HG02943 (cell line): ENCODE results near the gene DNM2.

ENCODE experiments used
- ATAC-seq: cut with Tn5 transposase; IDR thresholded peaks from one replicate; pipeline ENCODE4 v1.9.1; 2021; ENCODE audit warnings: mild to moderate bottlenecking, low read depth, moderate library complexity; ENCODE audit not compliant: unreplicated experiment

DNM2 gene

DNA sequence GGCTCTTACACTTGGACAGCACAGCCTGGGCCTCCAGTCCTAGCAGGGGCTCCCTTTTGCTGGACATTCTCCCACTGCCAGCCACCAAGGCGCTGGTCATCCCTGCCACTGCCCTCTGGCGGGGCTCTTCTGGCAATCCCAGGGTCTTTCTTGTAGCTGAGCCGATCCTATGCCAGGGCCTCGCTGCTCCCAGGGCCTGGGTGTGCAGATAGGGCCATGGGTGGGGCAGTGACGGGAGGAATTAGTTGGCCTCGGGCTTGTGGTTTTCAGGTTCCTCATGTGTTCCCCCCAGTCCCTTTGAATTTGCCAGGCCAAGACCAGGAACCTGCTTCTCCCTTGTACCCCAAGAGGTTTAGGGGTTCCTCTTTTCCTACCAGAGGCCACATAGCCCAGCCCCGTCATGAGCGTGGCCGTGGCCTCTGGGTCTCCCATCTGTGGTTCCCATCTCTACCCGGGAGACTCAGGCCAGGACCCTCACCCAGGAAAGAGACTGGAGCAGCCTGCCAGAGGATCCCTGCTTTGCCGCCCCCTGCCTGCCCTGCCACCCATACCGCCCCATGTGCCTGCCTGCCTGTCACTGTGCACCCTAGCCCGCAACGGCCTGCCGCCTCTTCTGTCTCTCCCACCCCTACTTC lies 91.9 kb downstream of the DNM2 start:
- no peak for ATAC-seq

GRCh38 chr19:10811391-10812111 lies 93.7 kb downstream of the DNM2 start:
- ATAC-seq = no peak

GRCh38 chr19:10812196-10812595 lies 94.3 kb downstream of the DNM2 start:
- no peak for ATAC-seq

DNA sequence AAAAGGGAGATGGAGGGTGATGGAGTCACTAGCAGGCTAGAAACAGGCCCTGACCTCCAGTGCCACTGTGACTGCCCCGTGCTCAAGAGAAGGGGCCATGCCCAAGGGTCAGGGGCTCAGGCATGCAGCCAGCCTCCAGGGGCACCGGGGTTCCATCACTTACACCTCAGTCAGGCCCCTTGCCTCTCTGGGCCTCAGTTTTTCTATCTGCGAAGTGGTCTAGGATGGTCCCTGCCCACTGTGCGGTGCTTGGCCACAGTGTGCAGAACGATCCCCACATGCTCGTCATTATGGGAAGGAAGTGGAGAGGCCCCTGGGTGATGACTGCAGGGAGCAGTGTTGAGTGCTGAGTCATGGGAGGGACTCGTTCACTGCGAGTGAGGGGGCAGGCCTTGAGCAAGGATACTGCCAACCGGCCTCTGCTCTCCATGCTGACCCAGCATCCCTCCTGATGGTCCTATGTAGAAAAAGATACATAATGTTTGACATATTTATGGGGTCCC lies 95.1 kb downstream of the DNM2 start:
- ATAC-seq = no peak

- no peak for ATAC-seq
Measured at GRCh38 chr19:10815007-10815536, 97.2 kb downstream of the DNM2 start.

DNA sequence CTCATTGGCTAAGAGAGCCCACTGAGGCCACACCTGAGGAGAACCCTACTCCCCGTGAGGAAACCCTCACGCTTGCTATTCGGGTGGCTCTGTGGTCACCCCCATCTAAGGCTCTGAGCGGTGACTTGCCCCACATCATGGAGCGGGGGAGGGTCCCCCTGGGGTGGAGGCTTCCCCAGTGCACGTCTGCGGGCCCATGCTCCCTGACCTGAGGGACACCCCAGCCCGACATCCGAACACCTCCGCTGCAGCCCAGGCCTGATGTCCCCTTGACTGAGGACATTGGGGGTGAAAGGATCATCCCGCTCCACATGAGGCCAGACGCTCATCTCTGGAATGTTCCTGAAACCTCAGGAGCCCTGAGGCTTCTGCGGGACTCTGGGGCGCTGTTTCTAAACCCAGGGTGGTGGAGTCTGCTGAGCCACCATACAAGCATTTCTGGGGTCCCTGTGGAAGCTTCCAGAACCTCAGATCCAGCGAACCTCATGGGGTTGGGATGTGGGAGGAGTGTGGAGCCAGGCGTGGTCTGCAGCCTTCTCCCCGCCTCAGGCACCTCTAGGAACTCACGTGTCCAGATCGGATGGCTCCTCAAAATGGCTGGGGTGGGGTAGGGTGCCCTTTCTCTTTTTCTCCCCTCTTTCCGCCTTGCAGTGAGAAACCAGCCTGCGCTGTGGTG lies 98.2 kb downstream of the DNM2 start:
- ATAC-seq = no peak

- no peak for ATAC-seq
Measured at GRCh38 chr19:10816691-10817090, 98.8 kb downstream of the DNM2 start.

DNA sequence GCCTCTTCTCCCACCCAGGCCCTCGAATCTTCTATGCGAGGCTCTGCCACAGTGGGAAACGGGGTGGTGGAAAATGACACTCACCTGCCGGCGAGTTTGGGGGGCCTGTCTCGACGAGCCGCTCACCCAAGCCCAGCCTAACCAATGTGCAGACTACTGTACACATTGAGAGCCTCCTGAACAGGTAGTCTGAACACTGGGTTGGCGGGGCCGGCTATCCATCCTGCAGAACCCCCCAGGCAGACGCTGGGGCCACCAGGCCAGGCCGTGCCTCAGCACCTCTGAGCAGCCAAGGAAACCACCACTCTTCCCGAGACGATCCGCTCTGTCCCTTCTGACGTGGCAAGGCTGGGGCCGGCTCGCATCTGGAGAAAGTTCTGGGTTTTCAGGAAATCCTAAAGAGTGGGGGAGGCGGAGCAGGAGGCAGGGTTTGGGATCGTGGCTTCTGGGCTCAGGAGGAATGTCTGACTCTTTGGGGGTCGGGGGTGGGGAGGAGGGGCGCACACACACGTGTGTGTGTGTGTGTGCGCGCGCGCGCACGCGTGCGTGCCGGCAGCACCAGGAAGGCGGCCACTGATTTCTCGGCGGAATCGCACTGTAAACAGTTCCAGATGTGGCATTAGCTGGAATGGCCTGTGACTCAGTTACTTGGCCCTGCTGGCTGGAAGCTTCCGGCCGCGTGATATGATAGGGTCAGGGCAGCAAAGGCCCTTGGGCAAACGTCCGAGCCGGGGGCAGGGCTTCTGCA lies 99.6 kb downstream of the DNM2 start:
- ATAC-seq = no peak

GRCh38 chr19:10818301-10819123 lies 100.6 kb downstream of the DNM2 start:
- no peak for ATAC-seq

- ATAC-seq = no peak
Measured at GRCh38 chr19:10819124-10820060, 101.5 kb downstream of the DNM2 start.

- no peak for ATAC-seq
Measured at GRCh38 chr19:10820173-10820572, 102.3 kb downstream of the DNM2 start.

- no peak for ATAC-seq
Measured at GRCh38 chr19:10823690-10824089, 105.8 kb downstream of the DNM2 start.

DNA sequence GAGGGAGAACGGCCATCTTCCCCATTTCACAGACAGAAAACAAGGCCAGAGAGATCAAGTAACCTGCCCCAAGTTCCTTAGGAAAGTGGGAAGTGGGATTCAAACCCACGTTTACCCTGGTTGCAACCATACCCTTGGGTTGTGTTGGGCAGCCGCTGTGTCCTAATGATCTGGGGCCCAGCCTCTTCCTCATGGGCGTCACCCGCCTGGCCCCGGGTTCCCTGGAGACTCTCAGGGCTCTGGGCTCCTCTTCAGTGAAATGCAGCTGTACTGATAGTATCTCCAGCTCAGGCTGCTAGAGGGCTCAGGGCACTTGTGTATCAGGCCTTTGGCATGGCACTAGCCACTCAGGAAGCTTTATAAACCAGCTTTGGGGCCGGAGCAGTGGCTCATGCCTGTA lies 108.4 kb downstream of the DNM2 start:
- ATAC-seq = no peak

GRCh38 chr19:10826846-10827245 lies 109.0 kb downstream of the DNM2 start:
- ATAC-seq = no peak

DNA sequence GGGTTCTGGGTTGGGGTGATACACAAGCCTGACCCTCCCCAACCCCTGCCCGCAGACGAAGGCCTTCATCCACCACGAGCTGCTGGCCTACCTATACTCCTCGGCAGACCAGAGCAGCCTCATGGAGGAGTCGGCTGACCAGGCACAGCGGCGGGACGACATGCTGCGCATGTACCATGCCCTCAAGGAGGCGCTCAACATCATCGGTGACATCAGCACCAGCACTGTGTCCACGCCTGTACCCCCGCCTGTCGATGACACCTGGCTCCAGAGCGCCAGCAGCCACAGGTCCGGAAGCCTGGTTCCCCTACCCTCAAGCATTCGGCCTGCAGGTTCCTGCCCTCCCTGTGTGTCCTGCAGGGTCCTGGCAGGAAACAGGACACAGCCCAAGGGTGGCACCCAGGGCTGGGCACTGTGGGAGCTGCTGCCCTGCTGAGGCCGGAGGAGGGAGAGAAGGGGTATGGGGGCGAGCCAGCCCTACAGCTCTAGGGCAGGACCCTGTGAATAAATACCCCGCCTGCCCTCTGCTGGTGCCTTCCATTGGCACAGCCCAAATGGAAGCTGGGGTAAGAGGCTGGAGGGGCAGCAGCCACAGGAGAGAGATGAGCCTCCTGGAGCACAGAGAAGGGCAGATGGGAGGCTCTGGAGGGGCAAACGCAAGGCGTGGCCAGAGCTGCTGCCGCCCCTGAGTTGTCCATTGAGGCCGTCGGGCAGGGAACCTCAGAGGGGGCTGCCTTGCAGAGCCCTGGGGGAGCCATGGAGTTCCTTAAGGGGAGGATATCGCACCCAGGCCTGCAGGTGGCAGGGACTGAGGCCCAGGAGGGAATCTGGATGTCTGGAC lies 111.3 kb downstream of the DNM2 start:
- no peak for ATAC-seq

- ATAC-seq = no peak
Measured at GRCh38 chr19:10829967-10830366, 112.1 kb downstream of the DNM2 start.

DNA sequence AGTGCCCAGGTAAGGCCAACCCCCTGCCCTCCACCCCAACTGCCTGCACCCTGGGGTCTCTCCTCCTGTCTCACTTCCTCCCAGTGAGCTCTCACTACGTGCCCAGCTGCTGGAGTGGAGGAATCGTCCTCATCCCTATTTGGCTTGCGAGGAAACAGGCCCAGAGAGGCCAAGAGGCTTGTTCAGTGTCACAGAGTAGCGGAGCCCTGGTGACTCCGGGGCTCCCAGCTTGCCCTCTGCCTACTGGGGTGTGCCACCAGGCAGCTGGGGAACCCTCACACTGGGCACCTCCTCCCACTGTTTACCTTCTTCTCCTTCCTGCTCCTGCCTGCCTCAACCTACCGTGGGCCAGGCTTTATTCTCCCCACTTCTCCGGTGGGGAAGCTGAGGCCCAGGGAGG lies 112.5 kb downstream of the DNM2 start:
- no peak for ATAC-seq
